ENCODE measurements around the gene ERVW-1.

DNA sequence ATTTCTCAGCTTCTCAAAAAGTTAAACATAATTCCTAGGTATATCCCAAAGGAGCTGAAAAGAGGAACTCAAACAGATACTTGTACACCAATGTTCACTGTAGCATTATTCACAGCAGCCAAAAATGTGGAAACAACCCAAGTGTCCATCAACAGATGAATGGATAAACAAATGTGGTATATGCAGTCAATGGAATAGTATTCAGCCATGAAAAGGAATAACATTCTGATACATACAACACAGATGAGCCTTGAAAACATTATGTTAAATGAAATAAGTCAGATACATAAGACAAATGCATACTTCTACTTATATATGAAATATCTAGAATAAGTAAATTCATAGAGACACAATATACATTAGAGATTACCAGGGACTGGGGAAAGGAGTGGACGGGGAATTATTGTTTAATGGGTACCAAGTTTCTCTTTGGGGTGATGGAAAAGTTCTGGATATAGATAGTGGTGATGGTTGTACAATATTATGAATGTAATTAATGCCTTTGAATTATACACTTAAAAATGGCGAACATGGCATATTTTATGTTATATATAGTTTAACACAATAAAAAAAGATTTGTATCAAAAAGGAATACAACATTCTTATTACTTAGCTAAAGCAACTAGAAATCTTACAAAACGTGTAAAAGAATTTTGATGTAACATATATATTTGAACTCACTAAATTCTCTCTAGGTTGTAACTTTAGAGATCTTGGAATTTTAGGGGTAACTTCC, 35.6 kb upstream of the ERVW-1 start:
- TF ChIP-seq POLR2A (IDR thresholded peaks at IDR 0.05) (no peak), CTCF (IDR thresholded peaks at IDR 0.05) (no peak)

All from ovary (tissue), 3 donors.